ENCODE data around the gene MRPS18C. TPM values are rescaled to one million over a fixed set of nuclear protein-coding genes. Genes with fewer than 3 reads are reported as not detected.
"Not testable (repeated sequence)": the region's sequence is repeated elsewhere in the genome, so short reads cannot be mapped to it uniquely, and the experiment has no call there.

Gene MRPS18C
- total RNA-seq, 4 donors from 2014 or later, result 16.8 to 34.1 (median 21.3) TPM

DNA sequence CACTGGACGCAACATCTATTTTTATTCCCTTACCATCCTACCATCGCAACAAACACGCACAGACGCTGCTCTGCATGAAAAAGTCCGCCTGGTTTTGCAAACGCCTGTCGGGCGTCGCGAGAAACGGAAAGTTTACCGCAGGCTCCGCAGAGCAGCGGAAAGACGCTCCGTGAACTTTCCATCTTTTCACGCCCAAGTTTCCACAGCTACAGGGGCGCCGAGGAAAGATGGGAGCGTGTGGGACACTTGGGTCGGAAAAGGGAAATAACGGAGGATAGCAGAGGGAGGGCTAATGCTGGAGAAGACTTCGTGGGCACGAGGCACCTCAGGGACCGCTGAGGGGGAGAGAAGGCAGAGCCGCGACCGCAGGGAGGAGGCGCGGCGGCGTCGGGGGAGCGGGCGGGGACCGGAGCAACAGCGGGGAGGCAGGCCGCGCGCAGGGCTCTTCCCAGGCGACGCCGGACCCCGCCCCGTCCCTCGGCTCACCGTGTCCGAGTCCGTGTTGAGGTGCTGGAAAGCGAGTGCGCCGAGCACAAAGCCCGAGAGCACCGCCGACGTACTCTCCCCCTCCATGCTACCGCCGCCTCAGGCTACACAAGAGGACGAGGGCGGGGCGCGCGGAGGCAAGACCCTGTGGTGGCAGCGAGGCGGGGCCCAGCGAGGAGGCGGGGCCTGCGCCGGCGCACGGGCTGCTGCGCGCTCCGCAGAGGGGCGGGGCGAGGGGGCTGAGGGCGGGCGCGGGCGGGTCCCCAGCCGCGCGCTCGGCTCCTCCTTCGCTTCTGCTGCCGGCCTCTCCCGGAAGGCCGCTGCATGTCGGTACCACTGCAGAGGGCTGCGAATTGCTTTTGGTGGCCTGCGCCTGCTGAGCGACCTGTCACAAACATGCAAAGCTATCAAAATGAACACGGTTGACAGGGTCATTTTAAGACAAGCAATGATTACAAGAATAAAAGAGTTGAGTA lies 28.9 kb downstream of the MRPS18C start, which contains the start of gene ABRAXAS1:
Gene ABRAXAS1, minus strand, starts transcription at position 601 of the 962 bp plus-strand sequence. Its CDS starts 28 bp downstream, at position 573.
- TF ChIP-seq, protein P1, sequence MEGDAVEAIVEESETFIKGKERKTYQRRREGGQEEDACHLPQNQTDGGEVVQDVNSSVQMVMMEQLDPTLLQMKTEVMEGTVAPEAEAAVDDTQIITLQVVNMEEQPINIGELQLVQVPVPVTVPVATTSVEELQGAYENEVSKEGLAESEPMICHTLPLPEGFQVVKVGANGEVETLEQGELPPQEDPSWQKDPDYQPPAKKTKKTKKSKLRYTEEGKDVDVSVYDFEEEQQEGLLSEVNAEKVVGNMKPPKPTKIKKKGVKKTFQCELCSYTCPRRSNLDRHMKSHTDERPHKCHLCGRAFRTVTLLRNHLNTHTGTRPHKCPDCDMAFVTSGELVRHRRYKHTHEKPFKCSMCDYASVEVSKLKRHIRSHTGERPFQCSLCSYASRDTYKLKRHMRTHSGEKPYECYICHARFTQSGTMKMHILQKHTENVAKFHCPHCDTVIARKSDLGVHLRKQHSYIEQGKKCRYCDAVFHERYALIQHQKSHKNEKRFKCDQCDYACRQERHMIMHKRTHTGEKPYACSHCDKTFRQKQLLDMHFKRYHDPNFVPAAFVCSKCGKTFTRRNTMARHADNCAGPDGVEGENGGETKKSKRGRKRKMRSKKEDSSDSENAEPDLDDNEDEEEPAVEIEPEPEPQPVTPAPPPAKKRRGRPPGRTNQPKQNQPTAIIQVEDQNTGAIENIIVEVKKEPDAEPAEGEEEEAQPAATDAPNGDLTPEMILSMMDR (IDR thresholded peaks at IDR 0.05), result no peak
- TF ChIP-seq POLR2A (IDR thresholded peaks at IDR 0.05) (peak; percentile 33 to 36), POLR2AphosphoS5 (IDR thresholded peaks at IDR 0.05) (peak in 1 of 3 donors; percentile 27), EP300 (IDR thresholded peaks at IDR 0.05) (no peak)
- peak; percentile 95 for DNase-seq (ENCODE audit: low spot score in 2 of 2)
- Histone ChIP-seq H3K4me3 (peak within 1 kb of the TSS; percentile 67), H3K9me3 (no peaks in the 10 kb centered on the region), H3K27me3 (no peaks in the 10 kb centered on the region), H3K36me3 (peaks cover 3% of the 10 kb centered on the region), H3K27ac (peak within 1 kb of the TSS; percentile 85), H3K4me1 (peaks cover 14% of the 10 kb centered on the region)
- WGBS, result under 1% methylated on average over 53 of the region's 93 CpGs

DNA sequence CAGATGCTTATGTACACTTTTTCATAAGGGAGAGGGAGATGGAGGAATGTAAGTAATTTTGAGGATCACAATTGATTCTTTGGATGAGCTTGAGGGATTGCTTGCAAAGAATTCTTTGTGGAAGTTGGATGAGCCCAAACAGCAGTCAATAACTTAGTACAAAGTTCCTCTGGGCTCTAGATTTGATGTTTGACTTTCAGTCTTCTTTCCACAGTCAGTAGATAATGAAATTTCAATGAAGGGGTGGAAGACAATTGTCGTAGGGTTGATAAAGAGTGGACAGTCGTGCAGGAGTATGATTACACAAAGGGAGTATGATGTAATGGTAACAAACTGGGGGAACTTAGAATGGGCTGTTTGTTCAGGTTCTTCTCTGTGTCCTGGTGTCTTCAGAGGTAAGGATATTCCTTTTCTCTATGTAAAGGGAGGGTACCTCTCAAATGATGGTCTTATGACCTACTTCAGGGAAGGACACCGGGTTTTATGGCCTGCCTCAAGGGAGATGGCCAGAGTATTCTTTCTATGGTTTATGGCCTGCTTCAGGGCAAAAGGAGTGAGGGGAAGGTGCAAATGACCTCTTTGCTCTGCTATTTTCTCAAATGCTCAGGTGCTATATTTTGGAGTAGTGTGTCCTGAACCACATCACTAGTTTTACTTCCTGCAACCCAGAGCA lies 30.7 kb downstream of the MRPS18C start:
- TF ChIP-seq, protein P1 (IDR thresholded peaks at IDR 0.05), result no peak
- no peak for TF ChIP-seq POLR2A (IDR thresholded peaks at IDR 0.05)
- Histone ChIP-seq H3K4me1 (peaks cover 14% of the 10 kb centered on the region), H3K36me3 (no peaks in the 10 kb centered on the region), H3K27ac (no peak overlapping the region), H3K4me3 (no peak overlapping the region), H3K9me3 (no peaks in the 10 kb centered on the region), H3K27me3 (no peaks in the 10 kb centered on the region)
- DNase-seq (ENCODE audit: low spot score in 2 of 2), result no peak
- WGBS, result 84% methylated on average over 3 of the region's 3 CpGs

DNA sequence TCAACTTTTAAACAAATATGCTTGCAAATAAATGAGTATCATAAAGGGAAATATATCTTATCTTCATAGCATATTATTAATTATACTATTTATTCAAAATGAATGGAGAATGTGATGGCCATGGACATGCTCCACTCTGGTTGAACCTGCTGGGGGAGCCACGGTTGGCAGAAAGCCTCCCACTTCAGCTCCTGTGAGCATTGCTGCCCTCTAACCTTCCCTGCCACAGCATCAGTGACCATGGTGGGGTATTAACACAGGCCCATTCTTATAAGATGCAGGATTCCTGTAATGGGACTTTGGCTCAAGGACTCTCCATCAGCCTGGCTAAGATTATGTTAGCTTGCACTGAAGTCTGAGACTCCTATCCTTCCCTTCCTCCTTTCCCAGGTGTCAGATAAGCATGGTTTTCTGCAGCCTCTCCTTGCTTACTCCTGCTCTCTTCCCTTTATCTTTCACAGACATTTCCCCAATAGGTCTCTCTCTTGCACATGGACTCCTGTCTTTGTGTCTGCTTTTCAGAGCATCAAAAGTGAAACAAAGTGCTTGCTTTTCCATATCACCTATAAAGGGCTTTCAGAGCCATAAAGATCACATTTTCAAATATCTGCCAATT lies 34.0 kb downstream of the MRPS18C start:
- WGBS, result 13% methylated on average over 1 of the region's 1 CpG
- no peak for TF ChIP-seq POLR2AphosphoS5 (IDR thresholded peaks at IDR 0.05)
- no peak for TF ChIP-seq EP300 (IDR thresholded peaks at IDR 0.05)
- TF ChIP-seq, protein P1 (IDR thresholded peaks at IDR 0.05), result no peak
- TF ChIP-seq POLR2A (IDR thresholded peaks at IDR 0.05), result no peak
- Histone ChIP-seq H3K27ac (no peak overlapping the region), H3K9me3 (no peaks in the 10 kb centered on the region), H3K36me3 (no peaks in the 10 kb centered on the region), H3K27me3 (no peaks in the 10 kb centered on the region), H3K4me3 (no peak overlapping the region), H3K4me1 (peaks cover 9% of the 10 kb centered on the region)
- DNase-seq (ENCODE audit: low spot score in 2 of 2), result no peak

DNA sequence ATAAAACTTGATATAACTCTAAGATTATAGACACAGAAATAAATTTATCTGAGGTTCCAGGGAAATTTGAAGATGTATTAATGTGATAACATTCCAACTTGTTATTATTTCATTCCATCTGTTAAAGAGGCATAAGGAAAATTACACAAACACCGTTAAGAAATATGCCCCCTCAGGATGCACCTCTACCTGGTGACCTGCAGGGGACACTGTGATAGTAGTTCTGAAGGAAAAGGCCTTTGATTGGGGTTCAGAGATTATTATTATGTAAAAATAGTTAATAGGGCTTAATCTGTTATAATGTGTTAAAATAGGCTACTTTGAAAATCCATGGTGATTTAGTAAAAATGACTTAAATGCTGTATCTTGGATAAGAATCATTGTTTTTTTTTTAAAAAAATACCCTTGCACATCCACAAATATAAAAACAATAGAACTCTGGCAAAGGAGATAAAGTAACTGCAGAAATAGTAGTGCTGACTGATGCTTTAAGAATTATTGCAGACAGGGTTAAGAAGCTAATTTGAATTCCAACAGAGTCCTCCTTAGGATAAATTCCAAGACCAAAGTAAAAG lies 35.1 kb downstream of the MRPS18C start:
- WGBS, result 9% methylated on average over 1 of the region's 1 CpG
- Histone ChIP-seq H3K27ac (no peak overlapping the region), H3K36me3 (no peaks in the 10 kb centered on the region), H3K4me3 (no peak overlapping the region), H3K9me3 (no peaks in the 10 kb centered on the region), H3K4me1 (peaks cover under 1% of the 10 kb centered on the region), H3K27me3 (no peaks in the 10 kb centered on the region)
- no peak for DNase-seq (ENCODE audit: low spot score in 2 of 2)
- TF ChIP-seq, protein P1 (IDR thresholded peaks at IDR 0.05), result peak in 1 of 2 donors; percentile 61
- no peak for TF ChIP-seq POLR2AphosphoS5 (IDR thresholded peaks at IDR 0.05)
- no peak for TF ChIP-seq POLR2A (IDR thresholded peaks at IDR 0.05)
- TF ChIP-seq EP300 (IDR thresholded peaks at IDR 0.05), result no peak

DNA sequence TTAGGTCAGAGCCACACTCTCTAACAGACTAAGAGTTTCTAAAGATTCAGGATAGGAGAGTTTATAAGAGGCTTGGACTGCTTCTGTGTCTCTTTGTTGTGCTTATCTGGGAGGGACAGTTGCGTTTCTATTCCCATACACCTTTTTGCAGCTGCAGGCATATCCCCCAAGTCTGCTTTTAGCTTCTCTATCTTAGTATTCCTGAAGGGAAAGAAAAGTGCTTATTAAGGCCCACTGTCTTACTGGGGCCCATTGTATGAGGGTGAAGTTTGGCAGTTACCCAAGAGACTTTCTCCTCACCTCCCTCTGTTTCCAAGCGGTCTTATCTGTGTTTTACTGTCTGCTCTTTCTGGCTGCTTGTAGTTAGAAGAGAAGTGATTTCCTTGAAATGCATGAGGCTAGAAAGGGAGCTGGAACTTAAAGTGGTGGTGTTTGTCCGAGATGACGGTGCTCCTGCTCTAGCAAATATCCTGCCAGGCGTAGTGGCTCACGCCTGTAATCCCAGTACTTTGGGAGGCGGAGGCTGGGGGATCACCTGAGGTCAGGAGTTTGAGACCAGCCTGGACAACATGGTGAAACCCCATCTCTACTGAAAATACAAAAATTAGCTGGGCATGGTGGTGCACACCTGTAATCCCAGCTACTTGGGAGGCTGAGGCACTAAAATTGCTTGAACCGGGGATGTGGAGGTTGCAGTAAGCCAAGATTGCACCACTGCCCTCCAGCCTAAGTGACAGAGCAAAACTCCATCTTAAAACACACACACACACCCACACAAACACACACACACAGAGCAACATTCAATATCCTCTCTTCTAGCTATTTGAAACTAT lies 40.4 kb downstream of the MRPS18C start:
- WGBS, result 92% methylated on average over 8 of the region's 8 CpGs
- not testable (repeated sequence) for H3K36me3 ChIP-seq

More for the DNA sequence above, 40.4 kb downstream of the MRPS18C start:
- H3K4me3 ChIP-seq; H3K9me3 ChIP-seq; H3K4me1 ChIP-seq; H3K27me3 ChIP-seq; H3K27ac ChIP-seq; DNase-seq (ENCODE audit: low spot score in 2 of 2): not testable (repeated sequence)

Measured in suprapubic skin (tissue), 4 donors.